WTC11 (cell line): Measurements from ENCODE around the gene HDGF. TPM values are rescaled to one million over a fixed set of nuclear protein-coding genes. Genes with fewer than 3 reads are reported as not detected.

Source experiments
- ATAC-seq: fragments of 200-7000 bp; cut with Tn5 transposase; 2 replicates; pipeline ENCODE4 v1.10.0; 2021; ENCODE audit warnings: mild to moderate bottlenecking, moderate library complexity
- CTCF ChIA-PET: fragments of 300-600 bp; sonication (Branson Sonifier 250); formaldehyde crosslinking; loops from one replicate; lab custom pipeline; 2021; ENCODE audit warnings: antibody characterized with exemption; lab: Charles Lee
- POLR2A ChIA-PET: fragments of 350-600 bp; sonication (Branson Sonifier 250); formaldehyde crosslinking; loops from one replicate; lab custom pipeline; 2021; ENCODE audit warnings: antibody characterized with exemption; lab: Charles Lee
- DNase-seq: peaks from one replicate; pipeline ENCODE4 v3.0.0; 2021; ENCODE audit warnings: low spot score
- H3K27ac Mint-ChIP-seq: 2 replicates; pipeline ENCODE4 v1.8.0; 2021; ENCODE audit warnings: mixed read lengths
- H3K27me3 Mint-ChIP-seq: 2 replicates; pipeline ENCODE4 v1.8.0; 2021; ENCODE audit warnings: low read depth, mild to moderate bottlenecking, moderate library complexity, mixed read lengths
- H3K36me3 Mint-ChIP-seq: 2 replicates; pipeline ENCODE4 v1.8.0; 2021; ENCODE audit warnings: mixed read lengths
- H3K4me1 Mint-ChIP-seq: 2 replicates; pipeline ENCODE4 v1.8.0; 2022; ENCODE audit warnings: mixed read lengths
- H3K4me3 Mint-ChIP-seq: 2 replicates; pipeline ENCODE4 v1.8.0; 2021; ENCODE audit warnings: mild to moderate bottlenecking, moderate library complexity, mixed read lengths
- H3K9me3 Mint-ChIP-seq: 2 replicates; pipeline ENCODE4 v1.8.0; 2021; ENCODE audit warnings: mixed read lengths
- AFF4 ChIP-seq: sonication (generic); formaldehyde crosslinking; IDR thresholded peaks from 2 replicates; pipeline ENCODE4 v1.8.1; 2023; ENCODE audit warnings: mild to moderate bottlenecking, missing genetic modification reagents, borderline replicate concordance
- ARID4B ChIP-seq: sonication (generic); formaldehyde crosslinking; IDR thresholded peaks from 2 replicates; pipeline ENCODE4 v1.8.0; 2023; ENCODE audit warnings: missing genetic modification reagents, mild to moderate bottlenecking, borderline replicate concordance
- ATF1 ChIP-seq: sonication (generic); formaldehyde crosslinking; IDR thresholded peaks from 2 replicates; pipeline ENCODE4 v1.8.1; 2023; ENCODE audit warnings: mild to moderate bottlenecking, moderate library complexity, missing genetic modification reagents
- CBFB ChIP-seq: sonication (generic); formaldehyde crosslinking; IDR thresholded peaks from 2 replicates; pipeline ENCODE4 v1.8.1; 2022; ENCODE audit warnings: mild to moderate bottlenecking, low read depth, missing genetic modification reagents
- CREB1 ChIP-seq: sonication (generic); formaldehyde crosslinking; IDR thresholded peaks from 2 replicates; pipeline ENCODE4 v1.8.0; 2023; ENCODE audit warnings: mild to moderate bottlenecking, missing genetic modification reagents
- GRHL2 ChIP-seq: fragments of 250-450 bp; sonication (Bioruptor Pico); IDR thresholded peaks from 2 replicates; pipeline ENCODE4 v1.8.0; 2022; ENCODE audit warnings: mild to moderate bottlenecking, moderate library complexity; ENCODE audit not compliant: insufficient replicate concordance, severe bottlenecking
- HMGA2 ChIP-seq: fragments of 250-450 bp; sonication (Bioruptor Pico); IDR thresholded peaks from 2 replicates; pipeline ENCODE4 v1.4.0; 2021; ENCODE audit warnings: mild to moderate bottlenecking, moderate library complexity
- MXD4 ChIP-seq: fragments of 250-450 bp; sonication (Bioruptor Pico); IDR thresholded peaks from 2 replicates; pipeline ENCODE4 v1.8.0; 2021; ENCODE audit warnings: mild to moderate bottlenecking, moderate library complexity, borderline replicate concordance
- NFE2L1 ChIP-seq: sonication (generic); formaldehyde crosslinking; IDR thresholded peaks from 2 replicates; pipeline ENCODE4 v1.8.1; 2023; ENCODE audit warnings: missing genetic modification reagents
- NR3C1 ChIP-seq: sonication (generic); formaldehyde crosslinking; conservative IDR thresholded peaks from 2 replicates; pipeline ENCODE4 v1.8.1; 2023; ENCODE audit warnings: low read depth, mild to moderate bottlenecking, missing genetic modification reagents
- PRRX2 ChIP-seq: fragments of 250-450 bp; sonication (Bioruptor Pico); IDR thresholded peaks from 2 replicates; pipeline ENCODE4 v1.8.0; 2021; ENCODE audit warnings: mild to moderate bottlenecking
- RELA ChIP-seq: sonication (generic); formaldehyde crosslinking; IDR thresholded peaks from 2 replicates; pipeline ENCODE4 v1.8.1; 2022; ENCODE audit warnings: missing genetic modification reagents, mild to moderate bottlenecking, borderline replicate concordance
- TEAD4 ChIP-seq: sonication (generic); formaldehyde crosslinking; IDR thresholded peaks from 2 replicates; pipeline ENCODE4 v1.8.0; 2022; ENCODE audit warnings: mild to moderate bottlenecking, missing genetic modification reagents
- USF2 ChIP-seq: sonication (generic); formaldehyde crosslinking; IDR thresholded peaks from 2 replicates; pipeline ENCODE4 v1.8.1; 2023; ENCODE audit warnings: mild to moderate bottlenecking, missing genetic modification reagents, moderate library complexity
- ZBTB21 ChIP-seq: sonication (generic); formaldehyde crosslinking; IDR thresholded peaks from 2 replicates; pipeline ENCODE4 v1.8.1; 2023; ENCODE audit warnings: mild to moderate bottlenecking, missing genetic modification reagents, borderline replicate concordance
- ZNF138 ChIP-seq: sonication (generic); formaldehyde crosslinking; conservative IDR thresholded peaks from 2 replicates; pipeline ENCODE4 v1.8.1; 2022; ENCODE audit warnings: mild to moderate bottlenecking, moderate library complexity, missing genetic modification reagents
- ZNF263 ChIP-seq: sonication (generic); formaldehyde crosslinking; IDR thresholded peaks from 2 replicates; pipeline ENCODE4 v1.8.1; 2022; ENCODE audit warnings: low read depth, mild to moderate bottlenecking, moderate library complexity, missing genetic modification reagents
- total RNA-seq: library from RNA; stranded (reverse); gene quantifications from 3 replicates; pipeline ENCODE4 v1.2.3, GENCODE V29; 2021
- TF ChIP-seq, protein P1 (sequence below): sonication (generic); formaldehyde crosslinking; IDR thresholded peaks from 2 replicates; pipeline ENCODE4 v1.8.0; 2022; ENCODE audit warnings: mild to moderate bottlenecking, missing genetic modification reagents

Gene HDGF
- total RNA-seq, 1 experiment from 2014 or later = 339 TPM

- TF ChIP-seq CBFB = no peak
- TF ChIP-seq ATF1 (CRISPR knock-in tag) = no peak
- no peak for TF ChIP-seq CREB1 (CRISPR knock-in tag)
These were observed 6.6 kb downstream of the HDGF start (continued) for GRCh38 chr1:156744786-156745419.

DNA sequence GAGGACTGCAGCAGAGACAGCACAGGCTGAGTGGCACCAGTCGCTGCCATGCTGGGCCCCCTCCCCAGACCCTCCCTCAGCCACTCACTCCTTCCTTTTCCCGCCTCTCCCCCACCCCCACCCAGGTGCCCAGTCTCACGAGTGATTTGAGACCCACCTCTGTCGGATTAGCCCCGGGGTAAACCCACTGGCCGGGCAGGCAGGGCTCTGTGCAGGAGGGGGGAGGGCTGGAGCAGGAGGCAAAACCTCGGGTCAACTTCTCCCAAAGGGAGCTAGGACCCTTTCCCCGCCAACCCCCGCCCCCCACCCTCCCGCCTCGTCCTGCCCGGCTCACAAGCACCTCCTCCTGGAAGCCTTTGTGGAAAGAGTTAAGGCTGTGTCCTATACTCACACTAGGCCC lies 7.1 kb downstream of the HDGF start:
- CTCF ChIA-PET = interaction anchor here (0.6 to 4.8 kb wide), 5 partner anchors 18 to 116 kb away, joined by 3 to 25 read pairs (median 3); no protein-coding TSS in a partner anchor
- no peak for DNase-seq
- H3K4me1 Mint-ChIP-seq = peaks cover 53% of the 10 kb centered on the region
- ATAC-seq = no peak
- no peak for TF ChIP-seq ARID4B
- no peak for TF ChIP-seq ZNF138 (CRISPR knock-in tag)
- TF ChIP-seq TEAD4 (CRISPR knock-in tag) = no peak
- no peak for TF ChIP-seq NFE2L1 (CRISPR knock-in tag)
- no peak for TF ChIP-seq PRRX2
- no peak for TF ChIP-seq USF2 (CRISPR knock-in tag)
- no peak for TF ChIP-seq RELA
- TF ChIP-seq MXD4 (CRISPR knock-in tag) = no peak
- no peak for TF ChIP-seq NR3C1
- TF ChIP-seq GRHL2 (CRISPR knock-in tag) = no peak
- TF ChIP-seq, protein P1, sequence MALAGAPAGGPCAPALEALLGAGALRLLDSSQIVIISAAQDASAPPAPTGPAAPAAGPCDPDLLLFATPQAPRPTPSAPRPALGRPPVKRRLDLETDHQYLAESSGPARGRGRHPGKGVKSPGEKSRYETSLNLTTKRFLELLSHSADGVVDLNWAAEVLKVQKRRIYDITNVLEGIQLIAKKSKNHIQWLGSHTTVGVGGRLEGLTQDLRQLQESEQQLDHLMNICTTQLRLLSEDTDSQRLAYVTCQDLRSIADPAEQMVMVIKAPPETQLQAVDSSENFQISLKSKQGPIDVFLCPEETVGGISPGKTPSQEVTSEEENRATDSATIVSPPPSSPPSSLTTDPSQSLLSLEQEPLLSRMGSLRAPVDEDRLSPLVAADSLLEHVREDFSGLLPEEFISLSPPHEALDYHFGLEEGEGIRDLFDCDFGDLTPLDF = no peak
- TF ChIP-seq ZNF263 (CRISPR knock-in tag) = no peak
- TF ChIP-seq HMGA2 (CRISPR knock-in tag) = no peak
- no peak for TF ChIP-seq AFF4 (CRISPR knock-in tag)
- TF ChIP-seq ZBTB21 = no peak
- TF ChIP-seq CBFB = no peak
- peak overlapping the region; percentile 87; the same call in 1 of the 2 replicates for H3K27ac Mint-ChIP-seq
- no peaks in the 10 kb centered on the region; the same call in 1 of the 2 replicates for H3K27me3 Mint-ChIP-seq
- POLR2A ChIA-PET = no interaction called here
- no peak overlapping the region for H3K4me3 Mint-ChIP-seq
- H3K36me3 Mint-ChIP-seq = peaks cover 25% of the 10 kb centered on the region
- H3K9me3 Mint-ChIP-seq = no peaks in the 10 kb centered on the region
